Activated naive CD4-positive, alpha-beta T cell treated with Interleukin-2 at 50 U/mL for 16 hours (primary cell): ENCODE measurements around the gene ERVK3-1.

Experiments used
- DNase-seq: peaks from one replicate; pipeline ENCODE4 v3.0.0-alpha.2; 2020

Gene ERVK3-1

GRCh38 chr19:58305932-58306323 lies 751 bp downstream of the ERVK3-1 start:
- DNase-seq = no peak

GRCh38 chr19:58307736-58308135 lies 2.6 kb downstream of the ERVK3-1 start:
- DNase-seq = no peak

DNA sequence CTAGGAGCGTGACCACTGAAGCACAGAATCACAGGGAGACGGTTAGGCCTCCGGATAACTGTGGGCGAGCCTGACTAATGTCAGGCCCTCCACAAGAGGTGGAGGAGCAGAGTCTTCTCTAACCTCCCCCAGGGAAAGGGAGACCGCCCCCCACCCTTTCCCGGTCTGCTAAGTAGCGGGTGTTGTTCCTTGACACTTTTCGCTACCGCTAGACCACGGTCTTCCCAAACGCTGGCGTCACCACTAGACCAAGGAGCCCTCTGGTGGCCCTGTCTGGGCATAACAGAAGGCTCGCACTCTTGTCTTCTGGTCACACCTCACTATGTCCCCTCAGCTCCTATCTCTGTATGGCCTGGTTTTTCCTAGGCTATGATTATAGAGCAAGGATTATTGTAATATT lies 5.5 kb downstream of the ERVK3-1 start:
- peak; percentile 11 for DNase-seq

DNA sequence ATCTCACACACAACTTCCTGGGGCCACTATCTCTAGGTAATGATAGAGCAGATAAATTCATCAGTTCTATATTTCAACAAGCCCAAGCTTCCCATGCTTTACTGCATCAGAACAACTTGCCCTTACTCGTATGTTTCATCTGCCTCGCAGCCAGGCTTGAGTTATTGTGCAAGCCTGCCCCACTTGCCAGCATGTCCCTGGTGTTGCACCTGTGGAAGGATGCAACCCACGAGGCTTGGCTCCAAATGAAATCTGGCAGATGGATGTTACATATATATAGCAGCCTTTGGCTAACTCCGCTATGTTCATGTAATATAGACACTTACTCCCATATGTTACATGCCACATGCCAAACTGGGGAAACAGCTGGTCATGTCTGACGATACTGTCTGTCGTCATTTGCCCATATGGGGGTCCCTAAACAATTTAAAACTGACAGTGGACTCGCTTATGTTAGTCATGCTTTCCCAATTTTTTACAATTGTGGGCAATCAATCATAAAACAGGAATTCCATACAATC lies 6.2 kb downstream of the ERVK3-1 start:
- DNase-seq = no peak

DNA sequence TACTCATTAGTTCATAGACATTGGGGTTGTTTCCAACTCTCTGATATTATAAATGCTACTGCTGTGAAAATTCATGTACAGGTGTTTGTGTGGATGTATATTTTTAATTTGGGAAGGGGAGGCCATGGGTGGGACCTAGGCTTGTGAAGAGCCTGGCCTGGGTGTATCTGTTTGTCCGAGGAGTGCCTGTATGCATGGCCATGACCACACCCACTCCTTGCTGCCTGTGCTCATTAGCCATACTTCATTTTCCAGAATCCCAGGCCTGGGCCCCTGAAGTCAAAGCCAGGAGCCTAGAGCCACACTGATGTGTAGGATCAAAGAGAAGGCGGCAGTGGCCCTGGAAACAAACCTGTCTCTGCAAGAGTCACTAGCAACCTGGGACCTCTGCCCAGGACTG lies 10.4 kb downstream of the ERVK3-1 start:
- DNase-seq = no peak

DNA sequence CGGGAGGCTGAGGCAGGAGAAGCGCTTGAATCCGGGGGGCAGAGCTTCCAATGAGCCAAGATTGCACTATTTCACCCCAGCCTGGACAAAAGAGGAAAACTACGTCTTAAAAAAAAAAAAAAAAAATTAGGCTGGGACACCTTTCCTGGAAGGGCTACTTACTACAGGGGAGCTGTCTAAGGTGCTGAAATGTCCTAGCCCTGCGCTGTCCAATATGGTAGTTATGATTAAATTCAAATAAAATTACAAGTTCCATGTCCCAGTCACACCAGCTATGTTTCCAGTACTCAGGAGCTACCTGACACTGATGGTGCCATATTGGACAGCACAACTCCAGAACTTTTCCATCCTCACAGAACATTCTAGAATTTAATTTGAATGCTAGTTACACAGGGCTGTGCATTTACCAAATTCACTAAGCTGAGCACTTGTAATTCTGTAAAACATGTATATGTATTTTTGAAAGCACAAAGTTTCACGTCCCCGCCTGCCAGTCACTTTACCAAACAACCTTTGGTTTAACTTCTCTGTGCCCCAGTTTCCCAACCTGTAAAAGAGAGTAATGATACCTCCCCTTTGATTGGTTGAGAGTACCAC lies 12.4 kb downstream of the ERVK3-1 start:
- DNase-seq = no peak

DNA sequence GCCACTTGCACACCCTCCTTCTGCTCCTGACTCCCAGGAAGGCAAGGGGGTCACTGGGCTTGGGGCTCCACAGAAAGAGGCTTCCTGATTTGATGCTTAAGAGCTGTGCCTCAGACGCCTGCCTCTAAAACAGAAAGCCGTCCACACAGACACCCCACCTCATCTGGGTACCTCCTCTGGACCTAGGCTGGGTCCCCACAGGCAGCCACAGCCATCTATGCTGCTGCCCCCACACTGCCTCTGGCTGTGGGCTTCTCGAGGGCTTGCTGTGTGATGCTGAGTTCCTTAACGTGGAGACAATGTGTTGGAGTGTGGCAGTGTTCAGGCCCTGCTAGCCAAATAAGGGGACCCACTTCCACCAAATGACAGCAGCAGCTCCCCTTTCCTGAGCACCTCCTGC lies 13.1 kb downstream of the ERVK3-1 start:
- DNase-seq = no peak

DNA sequence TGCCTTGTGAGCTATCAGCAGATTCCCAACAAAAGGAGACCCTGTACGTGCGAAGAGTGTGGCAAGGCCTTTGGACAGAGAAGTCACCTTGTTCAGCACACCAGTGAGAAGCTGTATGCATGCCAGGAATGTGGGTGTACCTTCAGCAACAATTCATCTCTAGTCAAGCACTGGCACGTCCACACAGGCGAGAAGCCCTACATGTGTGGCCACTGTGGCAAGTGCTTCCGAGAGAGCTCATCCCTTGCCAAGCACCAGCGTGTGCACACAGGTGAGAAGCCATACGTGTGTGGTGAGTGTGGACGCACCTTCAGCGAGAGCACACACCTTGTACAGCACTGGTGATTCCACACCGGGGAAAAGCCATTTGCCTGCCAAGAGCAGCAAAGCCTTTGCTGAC lies 14.1 kb downstream of the ERVK3-1 start:
- no peak for DNase-seq

DNA sequence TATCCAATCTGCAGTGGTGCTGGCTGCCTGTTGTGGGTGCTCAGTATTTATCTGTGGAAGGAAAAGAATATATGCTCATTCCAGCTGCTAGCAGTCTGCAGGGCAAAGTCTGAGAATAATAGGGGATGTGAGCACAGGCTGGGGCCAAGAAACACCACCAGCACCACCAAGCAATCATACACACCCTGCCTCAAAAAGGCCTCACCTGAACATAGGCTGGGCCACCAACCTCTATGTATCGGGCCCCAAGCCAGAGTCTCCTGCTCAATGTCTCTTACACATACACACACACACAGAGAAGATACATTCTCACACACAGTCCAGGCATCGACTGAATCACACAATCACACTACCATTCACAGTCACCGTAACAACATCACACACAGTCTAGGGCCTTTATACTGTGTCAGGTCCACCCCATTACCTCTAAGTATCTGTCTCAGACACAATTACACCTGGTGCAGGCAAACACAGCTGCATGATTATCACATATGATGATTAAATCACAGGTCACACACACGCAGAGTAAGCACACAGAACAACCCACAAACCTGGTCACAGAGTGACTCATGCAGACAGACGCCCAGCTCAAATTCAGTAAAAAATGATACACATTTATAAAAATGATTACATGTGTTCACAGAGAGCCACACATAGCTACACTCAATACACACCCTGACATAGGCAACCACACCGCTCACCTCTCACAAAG lies 20.3 kb downstream of the ERVK3-1 start:
- no peak for DNase-seq

GRCh38 chr19:58326501-58326913 lies 21.3 kb downstream of the ERVK3-1 start:
- DNase-seq = no peak

GRCh38 chr19:58326914-58327726 lies 21.9 kb downstream of the ERVK3-1 start, which contains the start of gene ZSCAN22:
TSS of gene ZSCAN22 (plus strand) at chr19:58326994. CDS start at chr19:58334803, 7,809 bp downstream.
- DNase-seq = peak; percentile 91

GRCh38 chr19:58328999-58329398 lies 23.8 kb downstream of the ERVK3-1 start:
- no peak for DNase-seq

DNA sequence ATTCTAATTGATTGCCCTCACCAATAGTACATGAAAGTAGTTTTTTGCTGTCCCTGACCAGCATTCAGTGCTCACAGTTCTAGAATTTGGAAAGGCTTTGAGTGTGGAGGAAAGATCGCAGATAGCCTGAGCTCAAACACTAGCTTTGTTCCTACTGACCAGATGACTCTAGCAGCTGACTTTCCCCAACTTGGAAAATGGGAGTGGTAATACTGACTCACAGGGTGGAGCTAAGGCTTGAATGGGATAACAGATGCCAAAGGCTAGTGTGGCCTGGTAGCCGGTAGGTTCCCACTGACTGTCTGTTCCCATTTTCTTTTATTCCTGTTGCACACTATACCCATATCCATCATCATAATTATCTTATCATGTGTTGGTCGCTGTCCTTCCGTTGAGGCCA lies 25.3 kb downstream of the ERVK3-1 start:
- DNase-seq = no peak

GRCh38 chr19:58332697-58333096 lies 27.5 kb downstream of the ERVK3-1 start:
- no peak for DNase-seq

GRCh38 chr19:58334691-58335249 lies 29.6 kb downstream of the ERVK3-1 start:
- DNase-seq = no peak

GRCh38 chr19:58335630-58336029 lies 30.5 kb downstream of the ERVK3-1 start:
- no peak for DNase-seq

DNA sequence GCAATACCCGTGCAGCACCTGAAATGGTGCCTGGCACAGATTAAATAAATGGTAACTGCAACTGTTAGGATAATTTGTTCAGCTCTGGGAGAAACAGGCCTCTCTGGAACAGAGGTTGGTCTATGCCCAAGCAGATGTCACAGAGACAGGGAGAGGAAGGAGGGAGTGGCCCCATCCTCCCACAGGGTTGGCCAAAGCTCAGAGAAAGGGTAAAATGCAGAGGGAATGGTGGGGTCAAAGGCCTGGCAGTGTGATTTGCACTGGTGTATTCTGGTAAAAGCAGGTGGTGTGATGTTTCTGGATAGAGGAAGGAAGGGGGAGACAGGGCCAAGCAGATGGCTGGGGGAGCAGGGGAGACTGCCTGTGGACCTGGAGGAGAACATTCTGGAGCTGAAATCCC lies 31.0 kb downstream of the ERVK3-1 start:
- no peak for DNase-seq

GRCh38 chr19:58336820-58337219 lies 31.6 kb downstream of the ERVK3-1 start:
- no peak for DNase-seq

- DNase-seq = no peak
These were observed 33.2 kb downstream of the ERVK3-1 start for GRCh38 chr19:58338336-58338735.

- no peak for DNase-seq
These were observed 33.8 kb downstream of the ERVK3-1 start for GRCh38 chr19:58338825-58339558.

- no peak for DNase-seq
These were observed 40.4 kb downstream of the ERVK3-1 start for GRCh38 chr19:58345558-58345957.
